Dermis blood vessel endothelial cell (primary cell): ENCODE measurements around the gene PLET1. TPM values are rescaled to one million over a fixed set of nuclear protein-coding genes. Genes with fewer than 3 reads are reported as not detected.

Experiments
- DNase-seq: peaks from one replicate; pipeline ENCODE4 v3.0.0; 2010
- total RNA-seq: library from RNA; depleted of rRNA; stranded (reverse); fragments of >200 nt; gene quantifications from 2 replicates; pipeline ENCODE4 v1.2.3, GENCODE V29; 2014

PLET1 gene
- not detected in 2 replicates for total RNA-seq

- DNase-seq, result no peak
Measured at GRCh38 chr11:112260490-112260889, at the start of gene PLET1. TSS of gene PLET1 (minus strand) at chr11:112260860. CDS start at chr11:112260589, 271 bp downstream.

GRCh38 chr11:112310419-112310818, 49.8 kb upstream of the PLET1 start:
- peak; percentile 59 for DNase-seq

GRCh38 chr11:112308651-112309050, 48.0 kb upstream of the PLET1 start:
- DNase-seq, result no peak

GRCh38 chr11:112307616-112308015, 47.0 kb upstream of the PLET1 start:
- DNase-seq, result no peak

GRCh38 chr11:112306230-112306629, 45.6 kb upstream of the PLET1 start:
- no peak for DNase-seq

GRCh38 chr11:112304914-112305313, 44.3 kb upstream of the PLET1 start:
- DNase-seq, result no peak

GRCh38 chr11:112303616-112304015, 43.0 kb upstream of the PLET1 start:
- no peak for DNase-seq

- DNase-seq, result no peak
Measured at GRCh38 chr11:112302226-112302868, 41.7 kb upstream of the PLET1 start.

GRCh38 chr11:112300094-112300786, 39.6 kb upstream of the PLET1 start:
- DNase-seq, result no peak

GRCh38 chr11:112298535-112298934, 37.9 kb upstream of the PLET1 start:
- DNase-seq, result no peak

GRCh38 chr11:112297248-112297866, 36.7 kb upstream of the PLET1 start:
- no peak for DNase-seq

GRCh38 chr11:112296044-112296443, 35.4 kb upstream of the PLET1 start:
- DNase-seq, result no peak

GRCh38 chr11:112294688-112295340, 34.2 kb upstream of the PLET1 start:
- peak; percentile 13 for DNase-seq

- no peak for DNase-seq
Measured at GRCh38 chr11:112293614-112294013, 33.0 kb upstream of the PLET1 start.

GRCh38 chr11:112292785-112293407, 32.2 kb upstream of the PLET1 start:
- peak; percentile 83 for DNase-seq

GRCh38 chr11:112292188-112292587, 31.5 kb upstream of the PLET1 start:
- DNase-seq, result no peak

- no peak for DNase-seq
Measured at GRCh38 chr11:112291191-112291590, 30.5 kb upstream of the PLET1 start.

- no peak for DNase-seq
Measured at GRCh38 chr11:112290493-112290850, 29.8 kb upstream of the PLET1 start.

- DNase-seq, result peak; percentile 77
Measured at GRCh38 chr11:112289588-112290492, 29.2 kb upstream of the PLET1 start.

- DNase-seq, result no peak
Measured at GRCh38 chr11:112288021-112288420, 27.4 kb upstream of the PLET1 start.

- DNase-seq, result peak; percentile 21
Measured at GRCh38 chr11:112285841-112286311, 25.2 kb upstream of the PLET1 start.

- no peak for DNase-seq
Measured at GRCh38 chr11:112281726-112282125, 21.1 kb upstream of the PLET1 start.
